Cardiac septum (tissue), 1 donor: ENCODE data around the gene PLAC1. TPM values are rescaled to one million over a fixed set of nuclear protein-coding genes. Genes with fewer than 3 reads are reported as not detected.

Experiments used
- DNase-seq: peaks from one replicate; pipeline ENCODE4 v3.0.0-alpha.2; 2020; ENCODE audit warnings: low spot score
- intact Hi-C: fragments of 100-400 bp; cut with DNase I; formaldehyde crosslinking; loops from one replicate; pipeline ENCODE4 v1.14.0; 2022
- total RNA-seq: library from RNA; stranded (reverse); fragmentation: NEBNext Ultra II Directional; extraction: Animal tissue kit (Norgen Biotek cat#: 25700); gene quantifications from one replicate; pipeline ENCODE4 v1.2.1, GENCODE V29; 2021
- donor health status: DM: no; HTN: no; CAD: no.

PLAC1 gene
- total RNA-seq, 1 donor from 2014 or later, result not detected

DNA sequence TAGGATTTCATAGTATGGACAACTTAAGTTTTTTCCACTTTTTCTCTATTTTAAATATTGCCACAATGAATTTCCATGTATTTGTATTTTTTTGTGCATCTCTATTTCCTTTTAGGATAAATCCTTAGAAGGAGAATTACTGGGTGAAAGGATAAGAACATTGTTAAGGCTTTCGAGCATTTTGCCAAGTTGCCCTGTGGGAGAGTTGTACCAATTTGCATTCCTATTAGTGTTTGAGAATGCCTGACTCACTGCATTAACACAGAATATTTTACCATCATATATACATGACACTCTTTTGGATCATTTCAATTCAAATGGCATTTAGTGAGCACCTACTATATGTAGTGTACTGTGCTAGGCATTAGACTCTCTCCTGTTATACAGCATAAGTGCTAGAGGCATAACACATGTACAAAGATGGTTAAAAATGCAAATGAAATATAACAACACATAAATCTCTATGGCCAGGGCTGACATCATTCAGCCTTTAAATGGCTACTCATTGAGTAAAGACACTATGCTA lies 57.0 kb downstream of the PLAC1 start:
- no peak for DNase-seq
- intact Hi-C loops, result no loop called here

DNA sequence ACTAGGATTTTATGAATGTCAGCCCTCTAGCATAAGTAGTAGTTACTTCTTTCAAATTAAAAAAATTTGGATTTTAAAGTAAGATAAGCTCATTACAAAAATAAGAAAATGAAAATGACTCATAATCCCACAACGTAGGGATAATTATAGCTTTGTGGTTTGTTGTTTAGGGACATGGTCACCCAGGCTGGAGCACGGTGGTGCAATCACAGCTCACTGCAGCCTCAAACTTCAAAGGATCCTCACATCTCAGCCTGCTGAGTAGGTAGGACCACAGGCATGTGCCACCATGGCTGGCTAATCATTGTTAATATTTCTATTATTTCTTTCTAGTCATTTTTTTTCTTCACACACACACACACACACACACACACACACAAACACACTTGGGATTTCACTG lies 57.6 kb downstream of the PLAC1 start:
- no peak for DNase-seq
- intact Hi-C loops, result no loop called here

DNA sequence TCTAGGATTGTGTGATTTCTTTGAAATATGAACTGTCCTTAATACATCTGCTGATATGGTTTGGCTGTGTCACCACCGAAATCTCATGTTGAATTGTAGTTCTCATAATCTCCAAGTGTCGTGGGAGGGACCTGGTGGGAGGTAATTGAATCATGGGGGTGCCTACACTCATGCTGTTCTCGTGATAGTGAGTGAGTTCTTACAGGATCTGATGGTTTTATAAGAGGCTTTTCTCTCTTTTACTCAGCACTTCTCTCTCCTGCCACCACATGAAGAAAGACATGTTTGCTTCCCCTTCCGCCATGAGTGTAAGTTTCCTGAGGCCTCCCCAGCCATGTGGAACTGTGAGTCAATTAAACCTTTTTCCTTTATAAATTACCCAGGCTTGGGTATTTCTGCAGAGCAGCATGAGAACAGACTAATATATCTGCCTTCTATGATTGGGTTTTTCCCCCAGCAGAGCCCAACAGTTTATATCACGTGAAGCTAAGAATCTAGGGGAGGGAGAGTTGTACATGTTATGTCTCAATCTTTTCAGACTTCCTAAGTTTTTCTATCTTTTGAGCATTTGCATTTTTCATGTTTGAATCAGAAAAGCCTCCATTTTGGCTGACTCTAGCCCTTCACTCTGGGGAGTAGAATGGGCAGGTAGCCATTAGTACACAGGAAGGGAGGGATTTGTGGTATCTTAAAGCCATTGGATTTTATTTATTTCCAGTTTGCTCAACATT lies 58.9 kb downstream of the PLAC1 start:
- intact Hi-C loops, result no loop called here
- no peak for DNase-seq

DNA sequence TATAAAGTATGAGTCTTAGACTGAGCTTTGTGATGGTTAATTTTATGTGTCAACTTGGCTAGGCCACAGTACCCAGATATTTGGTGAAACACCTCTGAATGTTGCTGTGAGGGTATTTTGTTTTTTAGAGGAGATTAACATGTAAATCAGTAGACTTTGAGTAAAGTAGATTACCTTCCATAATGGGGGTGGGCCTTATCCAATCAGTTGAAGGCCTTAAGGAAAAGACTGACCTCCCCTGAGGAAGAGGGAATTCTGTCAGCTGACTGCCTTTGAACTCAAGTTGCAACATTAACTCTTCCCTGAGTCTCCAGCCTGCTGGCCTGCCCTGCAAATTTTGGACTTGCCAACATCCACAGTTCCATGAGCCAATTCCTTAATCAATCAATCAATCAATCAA lies 66.0 kb downstream of the PLAC1 start:
- no peak for DNase-seq
- intact Hi-C loops, result no loop called here

DNA sequence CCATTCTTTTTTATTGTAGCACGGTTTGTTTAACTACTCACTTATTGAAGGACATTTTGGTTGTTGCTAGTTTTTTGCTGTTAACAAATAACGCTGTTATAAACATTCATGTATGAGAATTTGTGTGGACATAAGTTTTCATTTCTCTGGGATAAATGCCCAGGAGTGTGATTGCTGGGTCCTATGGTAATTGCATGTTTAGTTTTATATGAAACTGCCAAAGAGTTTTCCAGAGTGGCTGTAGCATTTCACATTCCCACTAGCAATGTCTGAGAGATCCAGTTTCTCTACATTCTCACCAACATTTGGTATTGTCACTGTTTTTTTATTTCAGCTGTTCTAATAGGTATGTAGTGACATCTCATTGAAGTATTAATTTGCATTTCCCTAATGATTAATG lies 66.8 kb downstream of the PLAC1 start:
- DNase-seq, result no peak
- intact Hi-C loops, result no loop called here

DNA sequence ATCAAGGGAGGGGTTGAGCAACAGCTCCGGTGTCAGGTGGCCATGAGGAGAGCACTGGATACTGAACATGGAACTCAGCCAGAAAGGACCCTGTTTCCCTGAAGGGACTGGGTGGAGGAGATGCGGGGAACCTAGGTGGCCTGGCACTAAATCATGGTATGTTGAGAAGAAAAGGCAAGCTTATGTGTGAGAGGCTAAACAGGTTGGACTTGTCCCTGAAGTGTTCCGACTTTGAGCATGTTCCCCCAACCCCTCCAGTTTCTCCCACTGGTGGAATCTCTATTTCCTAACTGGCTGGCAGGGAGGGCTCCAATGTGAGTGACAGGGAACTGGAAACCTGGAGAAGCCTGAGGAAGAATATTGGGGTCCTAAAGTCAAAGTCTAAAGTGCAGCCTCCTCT lies 69.5 kb downstream of the PLAC1 start:
- intact Hi-C loops, result no loop called here
- DNase-seq, result no peak

DNA sequence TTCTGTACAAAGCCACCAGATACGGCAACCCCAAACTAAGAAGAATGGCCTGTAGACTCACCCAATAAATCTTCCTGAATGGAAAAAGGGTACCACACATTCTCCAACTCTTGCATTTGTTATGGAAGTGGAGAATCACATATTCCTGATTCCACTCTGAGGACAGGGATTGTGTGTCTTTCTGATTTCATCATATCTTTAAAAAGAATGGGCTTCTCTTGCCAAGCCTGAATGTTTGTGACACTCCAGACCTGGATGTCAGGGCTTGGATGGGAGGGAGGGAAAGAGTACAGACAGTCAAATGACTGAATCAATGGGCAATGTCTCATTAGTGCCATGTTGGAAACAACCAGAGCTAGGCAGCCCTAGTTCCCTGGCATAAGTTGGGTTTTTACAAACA lies 77.4 kb downstream of the PLAC1 start:
- intact Hi-C loops, result no loop called here

DNA sequence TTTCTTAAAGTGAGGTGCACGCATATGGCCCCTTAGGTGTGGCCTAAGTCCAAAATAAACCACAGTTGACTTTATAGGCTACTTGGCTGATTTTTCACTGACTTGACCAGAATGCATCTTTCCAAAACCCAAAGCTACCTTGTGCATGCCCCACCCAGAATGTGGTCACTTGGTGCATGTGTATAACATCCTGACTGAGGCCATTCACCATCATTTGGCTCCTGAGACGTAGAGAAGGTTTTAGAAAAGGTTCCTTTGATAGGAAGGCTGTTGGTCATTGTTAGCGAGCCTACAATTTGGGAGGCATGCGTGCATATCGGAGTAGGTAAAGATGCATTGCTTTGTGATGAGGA lies 84.6 kb downstream of the PLAC1 start:
- intact Hi-C loops, result no loop called here

More for the DNA sequence above, 77.4 kb downstream of the PLAC1 start:
- DNase-seq, result no peak

DNA sequence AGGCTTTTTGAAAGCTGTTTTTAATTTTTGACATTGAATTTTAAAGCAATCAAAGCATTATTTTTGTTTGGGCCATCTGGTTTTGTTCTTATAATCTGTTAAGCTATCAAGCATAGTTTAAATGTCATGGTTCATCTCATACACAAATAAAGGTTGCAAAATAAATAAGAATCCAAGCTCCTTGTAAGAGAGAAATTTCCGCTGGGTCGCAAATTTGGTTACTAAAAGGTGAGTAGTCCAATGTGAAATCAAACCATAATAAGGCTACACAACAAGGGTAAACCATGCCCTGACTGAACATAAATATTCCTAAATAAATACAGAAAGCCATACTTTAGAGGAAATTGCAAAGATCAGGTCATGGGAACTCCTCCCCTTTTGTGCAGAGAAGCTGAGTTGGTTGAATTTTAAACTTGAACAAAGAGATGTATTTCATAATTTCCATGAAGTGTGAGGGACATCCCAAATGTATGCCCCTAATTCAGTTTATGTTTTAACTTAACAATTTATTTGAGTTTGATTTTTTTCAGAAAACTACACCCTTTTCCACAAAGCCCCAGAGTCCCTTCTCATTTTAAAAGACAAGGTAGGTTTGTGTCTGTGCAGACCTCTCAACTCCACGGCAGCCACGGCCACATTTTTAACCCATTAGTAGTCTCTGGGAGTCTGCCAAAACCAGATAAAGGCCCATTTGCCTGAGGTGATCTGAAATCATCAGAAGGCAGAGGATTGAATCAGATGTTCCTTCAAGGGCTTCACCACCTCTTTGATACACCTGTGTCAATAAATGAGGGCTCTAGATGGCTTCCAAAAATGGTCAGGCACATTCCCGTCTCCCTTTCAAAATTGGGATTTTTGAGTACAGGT lies 85.2 kb downstream of the PLAC1 start:
- DNase-seq, result no peak
- intact Hi-C loops, result no loop called here

More for the DNA sequence above, 84.6 kb downstream of the PLAC1 start:
- DNase-seq, result no peak

DNA sequence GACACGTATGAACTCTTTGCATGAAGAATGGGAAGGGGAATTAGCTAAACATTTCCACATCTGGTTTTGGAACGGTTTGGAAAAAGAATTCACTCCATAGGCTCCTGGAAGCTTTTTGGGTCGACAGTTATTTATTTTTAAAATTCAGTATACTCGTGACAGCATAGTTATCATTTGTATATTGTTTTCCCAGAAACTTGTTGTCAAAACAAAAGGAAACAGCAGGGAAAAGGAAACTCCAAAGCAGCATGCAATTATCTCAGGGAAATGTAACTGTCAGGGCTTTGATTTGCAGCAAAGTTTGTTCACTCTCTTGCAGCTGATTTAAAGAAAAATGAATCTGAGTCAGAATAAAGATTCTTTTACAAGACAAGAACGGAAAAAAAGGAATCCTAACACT lies 86.5 kb downstream of the PLAC1 start:
- no peak for DNase-seq
- intact Hi-C loops, result no loop called here

DNA sequence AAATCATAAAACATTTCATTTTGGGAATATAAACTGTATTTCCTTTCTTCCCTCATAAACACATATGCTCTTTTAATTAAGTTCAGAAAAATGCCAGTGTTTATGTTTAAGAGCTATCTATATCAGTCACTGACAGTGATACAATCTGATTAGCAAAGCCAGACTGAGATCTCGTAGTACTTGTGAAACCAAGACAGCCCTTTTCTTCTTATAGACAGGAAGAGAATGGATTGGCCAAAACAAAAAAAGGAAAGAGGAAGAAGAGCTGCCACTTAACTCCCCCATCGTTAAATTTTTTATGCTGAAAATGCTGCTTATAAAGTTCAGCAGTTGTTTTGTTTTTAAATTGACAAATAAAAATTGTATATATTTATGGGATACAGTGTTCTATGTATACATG lies 87.4 kb downstream of the PLAC1 start:
- DNase-seq, result no peak

DNA sequence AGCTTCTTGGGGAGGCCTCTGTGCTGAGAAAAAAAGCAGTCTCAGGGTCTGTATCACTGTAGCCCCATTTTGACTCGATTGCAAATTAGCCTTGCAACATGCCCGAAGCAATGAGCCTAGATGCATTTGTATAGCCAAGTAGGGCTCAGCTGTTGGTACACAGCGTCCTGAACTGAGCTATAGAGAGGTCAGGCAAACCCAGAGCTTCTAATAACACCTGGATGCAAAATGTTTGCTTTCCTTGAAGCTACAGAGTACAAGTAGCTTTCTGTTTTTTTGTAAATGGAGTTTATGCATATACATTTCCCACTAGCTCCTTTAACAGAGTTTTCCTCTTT lies 87.8 kb downstream of the PLAC1 start:
- DNase-seq, result no peak
- intact Hi-C loops, result no loop called here

More for the DNA sequence above, 87.4 kb downstream of the PLAC1 start:
- intact Hi-C loops, result no loop called here

DNA sequence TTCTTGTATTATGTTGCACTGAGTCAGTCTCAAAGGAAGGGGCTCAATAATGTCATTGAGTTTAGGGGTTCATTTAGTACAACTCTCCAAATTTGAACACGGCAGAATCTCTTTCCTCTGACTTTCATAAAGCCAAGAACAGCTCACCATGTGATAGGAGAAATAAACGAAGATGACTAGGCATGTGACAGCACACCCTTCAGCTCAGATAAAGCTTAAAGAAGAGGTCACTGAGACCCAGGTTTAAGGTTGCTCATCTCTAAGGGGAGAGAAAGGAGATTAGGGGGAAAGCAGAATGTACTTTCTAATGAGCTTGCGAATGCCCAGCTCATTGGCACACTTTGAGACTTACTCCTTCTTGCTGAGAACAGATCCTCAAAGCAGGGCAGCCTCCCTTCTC lies 89.0 kb downstream of the PLAC1 start:
- intact Hi-C loops, result no loop called here
- no peak for DNase-seq

DNA sequence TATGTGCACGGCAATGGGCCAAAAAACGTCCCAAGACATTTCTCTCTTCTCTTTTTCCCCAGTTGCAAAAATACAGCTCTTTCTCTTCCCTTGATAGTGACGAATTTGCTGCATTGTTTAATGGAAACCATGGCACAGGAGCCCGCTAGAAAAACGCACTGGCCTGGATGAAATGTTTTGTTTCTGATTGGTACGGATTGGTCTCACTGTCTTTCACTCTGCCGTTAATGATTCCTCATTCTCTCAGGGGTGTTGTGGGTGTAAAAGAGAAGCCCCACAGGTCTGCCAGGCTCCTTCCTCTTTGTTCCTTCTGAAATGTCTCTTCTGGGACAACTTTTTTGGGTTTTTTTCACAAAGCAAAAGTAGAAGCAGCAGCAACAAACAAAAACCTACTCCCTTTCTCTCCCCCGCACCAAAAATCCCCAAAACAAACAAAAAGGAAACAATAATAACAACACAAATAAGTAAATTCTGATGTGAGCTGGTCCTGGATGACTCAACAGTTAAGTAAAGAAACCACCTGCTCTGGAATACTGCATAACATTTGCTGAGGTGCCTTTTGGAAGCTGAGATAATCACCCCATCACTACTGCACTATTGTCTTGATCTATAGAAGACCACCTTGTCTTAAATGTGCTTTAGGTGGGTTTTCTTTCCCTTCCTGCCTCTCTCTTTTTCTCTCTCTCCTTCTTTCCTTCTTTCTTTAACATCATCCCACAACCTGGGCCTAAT lies 89.8 kb downstream of the PLAC1 start:
- DNase-seq, result no peak
- intact Hi-C loops, result no loop called here

DNA sequence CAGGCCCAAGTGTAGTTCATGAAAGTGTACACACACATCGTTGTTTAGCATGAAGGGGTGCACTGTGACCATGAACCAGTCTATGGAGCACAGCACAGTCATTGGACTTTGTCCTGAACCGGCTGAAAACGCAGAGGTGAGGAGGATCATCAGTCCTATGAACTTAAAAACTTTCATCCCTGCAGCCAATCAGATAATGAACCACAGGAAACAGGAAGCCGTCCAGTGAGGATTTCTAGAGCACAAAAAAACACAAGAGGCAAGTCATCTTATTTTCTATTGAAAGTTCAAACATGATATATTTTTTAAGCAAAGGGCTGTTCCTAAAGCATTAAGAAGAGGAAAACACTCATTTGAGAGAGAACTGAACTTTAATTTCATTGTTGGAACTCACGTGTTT lies 91.8 kb downstream of the PLAC1 start:
- no peak for DNase-seq
- intact Hi-C loops, result no loop called here

DNA sequence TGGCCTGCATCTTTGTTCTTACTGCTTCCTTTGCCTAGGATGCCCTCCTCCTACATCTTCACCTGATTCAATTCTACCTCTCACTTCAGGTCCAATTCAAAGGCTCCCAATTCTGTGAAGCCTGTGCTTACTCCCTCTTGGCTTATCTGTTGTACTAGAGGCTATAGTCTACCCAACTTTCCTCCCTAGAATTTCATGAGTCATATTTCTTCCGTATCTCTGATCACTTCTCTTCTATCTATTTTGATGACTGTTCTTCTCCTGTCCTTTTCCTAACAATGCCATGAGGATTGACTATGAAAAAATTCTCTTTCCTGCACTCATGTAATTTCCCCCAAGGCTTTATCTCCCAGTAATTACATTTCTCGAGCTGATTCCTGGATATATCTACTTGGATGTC lies 96.3 kb downstream of the PLAC1 start:
- DNase-seq, result no peak
- intact Hi-C loops, result no loop called here

DNA sequence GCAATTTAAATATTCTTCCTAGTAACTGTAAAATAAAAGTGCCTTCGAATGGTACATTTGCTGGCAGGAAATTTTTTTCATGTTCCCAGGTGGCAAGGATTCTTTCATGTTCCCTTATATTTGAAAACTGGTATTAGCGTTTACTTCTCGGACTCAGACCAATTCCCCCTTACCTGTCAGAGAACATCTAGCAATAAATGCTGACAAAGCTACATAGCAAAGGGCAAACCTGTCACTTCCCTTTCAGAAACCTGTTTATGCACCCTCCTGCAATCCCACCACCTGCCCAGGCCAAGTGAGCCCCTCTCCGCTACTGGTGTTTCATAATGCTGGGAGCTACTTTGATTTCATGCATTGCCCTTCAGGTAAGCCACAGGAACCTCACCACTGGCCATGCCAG lies 100.1 kb downstream of the PLAC1 start:
- no peak for DNase-seq

DNA sequence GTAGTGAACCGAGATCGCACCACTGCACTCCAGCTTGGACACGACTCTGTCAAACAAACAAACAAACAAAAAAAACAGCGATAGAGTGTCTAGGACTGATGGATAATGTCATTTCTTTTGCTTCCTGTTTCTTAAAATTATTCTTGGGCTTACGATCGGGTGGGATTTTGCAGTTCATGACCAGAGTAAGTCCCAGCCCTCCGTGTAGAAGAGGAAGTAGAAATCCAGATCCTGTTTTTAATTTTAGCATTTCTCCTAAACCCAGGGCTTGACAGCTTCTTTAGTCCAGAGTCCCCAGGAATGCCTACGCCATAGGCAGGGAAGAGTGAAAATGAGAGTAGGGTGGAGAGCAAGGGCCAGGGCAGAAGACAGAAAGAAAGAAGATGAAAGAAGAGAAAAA lies 104.0 kb downstream of the PLAC1 start:
- intact Hi-C loops, result no loop called here
- no peak for DNase-seq

More for the DNA sequence above, 100.1 kb downstream of the PLAC1 start:
- intact Hi-C loops, result no loop called here

DNA sequence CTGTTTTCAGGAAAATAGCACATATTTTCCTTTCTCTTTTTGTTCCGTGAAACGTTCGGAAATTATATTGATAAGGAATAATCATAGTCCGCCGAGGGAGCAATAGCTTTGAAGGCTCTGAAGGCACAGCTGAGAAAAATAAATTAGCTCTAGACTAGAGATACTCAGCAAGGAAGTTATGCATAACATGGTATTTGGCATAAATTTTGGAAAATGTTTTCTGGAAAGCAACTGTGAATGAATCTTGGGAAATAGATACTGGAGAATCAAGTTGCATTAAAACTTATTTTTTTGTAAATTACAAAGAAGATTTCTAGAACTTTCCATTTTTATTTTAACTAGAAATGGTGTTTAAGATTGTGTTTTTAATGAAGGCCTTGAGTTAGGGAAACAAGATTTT lies 105.9 kb downstream of the PLAC1 start:
- DNase-seq, result no peak
- intact Hi-C loops, result no loop called here

DNA sequence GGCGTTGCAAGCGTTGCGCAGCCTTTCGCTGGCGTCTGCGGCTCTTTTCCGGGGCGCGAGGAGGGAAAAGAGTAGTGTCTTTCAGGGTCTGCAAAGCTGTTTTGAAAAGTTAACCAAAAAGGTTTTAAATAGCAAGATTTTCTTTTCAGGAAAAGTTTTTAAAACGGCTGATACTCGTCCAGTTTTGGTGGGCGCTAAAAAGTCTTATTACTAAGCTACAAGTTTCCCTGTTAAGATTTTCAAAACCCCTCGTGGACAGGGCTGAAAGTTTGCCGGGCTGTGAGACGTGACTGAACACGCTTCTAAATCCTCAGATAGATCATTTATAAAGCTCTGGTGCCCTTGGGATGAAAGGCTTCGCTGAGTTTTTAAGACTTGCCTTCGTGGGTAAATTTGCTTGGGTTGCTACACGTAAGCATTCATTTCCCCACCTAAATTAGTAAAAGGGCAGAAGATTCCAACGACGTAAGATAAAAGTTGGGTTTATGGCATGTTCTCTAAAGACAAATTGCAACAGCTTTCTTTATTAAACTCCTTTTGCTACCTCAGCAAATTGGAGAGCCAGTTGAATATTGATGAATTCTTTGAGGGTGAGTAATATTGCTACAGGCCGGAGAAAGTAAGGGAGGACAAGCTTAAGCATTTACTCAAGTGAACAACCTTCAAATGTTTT lies 106.8 kb downstream of the PLAC1 start:
- intact Hi-C loops, result no loop called here
- no peak for DNase-seq
